Astrocyte (in vitro differentiated cells and primary cell): Measurements from ENCODE around the gene TTLL9. TPM values are rescaled to one million over a fixed set of nuclear protein-coding genes. Genes with fewer than 3 reads are reported as not detected.
A peak's percentile ranks its signal among the peaks of the same experiment; 100 is the strongest.

Experiments used
- DNase-seq: peaks from one replicate; pipeline ENCODE4 v3.0.0-alpha.2; 2010; ENCODE audit warnings: low read depth
- FAIRE-seq: peaks from 2 replicates; lab custom pipeline; 2011; peaks lifted over from hg19 to GRCh38; lab: Jason Lieb, UNC
- H2AFZ ChIP-seq: 2 replicates; pipeline ENCODE4 v1.6.0; 2012; ENCODE audit warnings: low read depth, low read length, inconsistent platforms
- H3K27ac ChIP-seq: 2 replicates; pipeline ENCODE4 v1.5.1; 2011; ENCODE audit warnings: low read depth, low read length, inconsistent platforms
- H3K27me3 ChIP-seq: 2 replicates; pipeline ENCODE4 v1.6.0; 2011; ENCODE audit warnings: low read length, inconsistent platforms; ENCODE audit not compliant: insufficient read depth
- H3K36me3 ChIP-seq: 2 replicates; pipeline ENCODE4 v1.5.1; 2011; ENCODE audit warnings: low read length, inconsistent platforms; ENCODE audit not compliant: insufficient read depth
- H3K4me1 ChIP-seq: 2 replicates; pipeline ENCODE4 v1.5.1; 2011; ENCODE audit warnings: low read length, inconsistent platforms; ENCODE audit not compliant: insufficient read depth
- H3K4me2 ChIP-seq: 2 replicates; pipeline ENCODE4 v1.6.0; 2012; ENCODE audit warnings: low read length, inconsistent platforms
- H3K4me3 ChIP-seq: 2 replicates; pipeline ENCODE4 v1.5.1; 2011; ENCODE audit warnings: low read depth, mild to moderate bottlenecking, low read length, inconsistent platforms; ENCODE audit not compliant: insufficient read depth
- H3K79me2 ChIP-seq: 2 replicates; pipeline ENCODE4 v1.6.0; 2012; ENCODE audit warnings: mild to moderate bottlenecking, low read length, inconsistent platforms; ENCODE audit not compliant: insufficient read depth
- H3K9ac ChIP-seq: 2 replicates; pipeline ENCODE4 v1.6.0; 2012; ENCODE audit warnings: mild to moderate bottlenecking, low read length, inconsistent platforms
- H3K9me3 ChIP-seq: 2 replicates; pipeline ENCODE4 v1.5.1; 2012; ENCODE audit warnings: low read depth, mild to moderate bottlenecking, low read length, inconsistent platforms; ENCODE audit not compliant: insufficient read depth
- H4K20me1 ChIP-seq: 2 replicates; pipeline ENCODE4 v1.6.0; 2012; ENCODE audit warnings: low read length, inconsistent platforms; ENCODE audit not compliant: insufficient read depth
- H3K27ac Mint-ChIP-seq: one replicate; pipeline ENCODE4 v1.8.0; 2021; ENCODE audit warnings: mild to moderate bottlenecking, mixed read lengths; ENCODE audit not compliant: unreplicated experiment
- H3K27me3 Mint-ChIP-seq: one replicate; pipeline ENCODE4 v1.8.0; 2021; ENCODE audit warnings: low read depth, mixed read lengths; ENCODE audit not compliant: unreplicated experiment
- H3K36me3 Mint-ChIP-seq: one replicate; pipeline ENCODE4 v1.8.0; 2021; ENCODE audit warnings: low read depth, mixed read lengths; ENCODE audit not compliant: unreplicated experiment
- H3K4me1 Mint-ChIP-seq: one replicate; pipeline ENCODE4 v1.8.0; 2021; ENCODE audit warnings: low read depth, mixed read lengths; ENCODE audit not compliant: unreplicated experiment
- H3K4me3 Mint-ChIP-seq: one replicate; pipeline ENCODE4 v1.8.0; 2021; ENCODE audit warnings: mild to moderate bottlenecking, moderate library complexity, mixed read lengths; ENCODE audit not compliant: unreplicated experiment
- H3K9me3 Mint-ChIP-seq: one replicate; pipeline ENCODE4 v1.8.0; 2021; ENCODE audit warnings: mild to moderate bottlenecking, mixed read lengths; ENCODE audit not compliant: unreplicated experiment
- EZH2 ChIP-seq: IDR thresholded peaks from 2 replicates; pipeline ENCODE4 v1.6.1; 2012; ENCODE audit warnings: mild to moderate bottlenecking, low read length, inconsistent platforms; ENCODE audit not compliant: insufficient read depth
- total RNA-seq: library from RNA; stranded (reverse); gene quantifications from 2 replicates; pipeline ENCODE4 v1.2.1, GENCODE V29; 2021
- TF ChIP-seq, protein P1 (sequence below): IDR thresholded peaks from 2 replicates; pipeline ENCODE4 v1.5.1; 2011; ENCODE audit warnings: low read depth, mild to moderate bottlenecking, inconsistent platforms, low read length, moderate library complexity; ENCODE audit not compliant: insufficient read depth

TTLL9 gene
- total RNA-seq, 1 donor from 2014 or later: 0.41 TPM

DNA sequence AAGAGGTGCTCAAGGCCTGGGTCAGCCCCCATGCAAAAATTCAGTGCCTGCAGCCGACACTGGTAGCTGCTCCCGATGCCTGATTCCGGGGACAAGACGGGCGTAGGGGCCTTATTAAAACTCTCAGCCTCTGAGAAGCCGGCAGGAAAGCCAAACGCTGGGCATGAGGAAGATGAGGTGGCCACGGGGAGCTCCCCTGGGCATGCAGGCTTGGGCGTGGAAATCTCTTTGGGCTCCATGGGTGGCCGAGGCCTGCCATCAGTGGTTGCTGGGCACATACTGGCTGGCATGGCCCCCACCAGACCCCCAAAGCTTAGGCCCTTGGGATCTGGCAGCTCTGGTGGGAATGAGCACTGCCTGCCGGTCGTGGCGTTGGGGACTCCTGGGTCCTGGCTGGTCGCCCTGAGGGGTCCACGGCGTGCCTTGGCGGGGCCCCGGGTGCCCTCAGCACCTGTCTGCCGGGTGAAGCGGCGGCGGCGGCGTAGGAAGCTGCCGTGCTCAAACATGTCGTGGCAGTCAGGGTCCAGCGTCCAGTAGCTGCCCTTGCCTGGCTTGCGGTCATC lies 25.6 kb upstream of the TTLL9 start:
- peaks cover 21% of the 10 kb centered on the region for H3K27me3 Mint-ChIP-seq

DNA sequence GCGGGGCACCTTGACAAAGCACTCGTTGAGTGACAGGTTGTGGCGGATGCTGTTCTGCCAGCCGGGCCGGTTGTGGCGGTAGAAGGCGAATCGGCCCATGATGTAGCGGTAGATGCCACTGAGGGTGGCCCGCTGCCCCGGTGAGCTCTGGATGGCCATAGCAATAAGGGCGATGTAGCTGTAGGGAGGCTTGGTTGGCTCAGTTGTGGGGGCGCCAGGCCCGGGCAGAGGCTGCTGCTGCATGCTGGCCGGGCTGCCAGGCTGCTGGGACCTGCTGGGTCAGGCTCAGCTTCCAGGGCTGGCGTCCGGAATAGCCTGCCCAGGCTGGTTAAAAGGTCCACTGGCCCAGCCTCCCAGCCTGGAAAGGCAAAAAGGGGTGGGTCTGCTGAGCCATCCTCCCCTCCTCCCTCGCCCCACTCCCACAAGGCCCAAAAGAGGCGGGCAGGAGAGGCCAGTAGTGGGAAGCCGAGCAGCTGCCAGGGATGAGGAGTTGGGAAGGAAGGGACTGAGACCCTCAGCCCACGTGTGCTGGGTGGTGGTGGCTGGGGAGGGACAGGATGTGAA lies 25.1 kb upstream of the TTLL9 start, which contains the start of gene FOXS1:
Gene FOXS1 (minus strand): TSS at position 305 of the 564 bp plus-strand sequence. CDS start 62 bp downstream, at position 243.
- Histone ChIP-seq H4K20me1 (no peaks in the 10 kb centered on the region), H3K27me3 (peaks cover 29% of the 10 kb centered on the region), H3K9me3 (no peaks in the 10 kb centered on the region), H3K79me2 (peaks cover 14% of the 10 kb centered on the region), H2AFZ (peak within 1 kb of the TSS; percentile 15), H3K27ac (no peak within 1 kb of the TSS), H3K4me3 (no peak within 1 kb of the TSS), H3K36me3 (no peaks in the 10 kb centered on the region), H3K4me1 (peaks cover 49% of the 10 kb centered on the region), H3K9ac (peak within 1 kb of the TSS; percentile 72), H3K4me2 (peak within 1 kb of the TSS; percentile 84)
- Mint-ChIP-seq H3K9me3 (peaks cover 9% of the 10 kb centered on the region), H3K4me1 (peaks cover 38% of the 10 kb centered on the region), H3K27ac (no peak within 1 kb of the TSS), H3K27me3 (peaks cover 26% of the 10 kb centered on the region), H3K36me3 (no peaks in the 10 kb centered on the region), H3K4me3 (peak within 1 kb of the TSS; percentile 86)
- DNase-seq: no peak
- TF ChIP-seq, protein P1, sequence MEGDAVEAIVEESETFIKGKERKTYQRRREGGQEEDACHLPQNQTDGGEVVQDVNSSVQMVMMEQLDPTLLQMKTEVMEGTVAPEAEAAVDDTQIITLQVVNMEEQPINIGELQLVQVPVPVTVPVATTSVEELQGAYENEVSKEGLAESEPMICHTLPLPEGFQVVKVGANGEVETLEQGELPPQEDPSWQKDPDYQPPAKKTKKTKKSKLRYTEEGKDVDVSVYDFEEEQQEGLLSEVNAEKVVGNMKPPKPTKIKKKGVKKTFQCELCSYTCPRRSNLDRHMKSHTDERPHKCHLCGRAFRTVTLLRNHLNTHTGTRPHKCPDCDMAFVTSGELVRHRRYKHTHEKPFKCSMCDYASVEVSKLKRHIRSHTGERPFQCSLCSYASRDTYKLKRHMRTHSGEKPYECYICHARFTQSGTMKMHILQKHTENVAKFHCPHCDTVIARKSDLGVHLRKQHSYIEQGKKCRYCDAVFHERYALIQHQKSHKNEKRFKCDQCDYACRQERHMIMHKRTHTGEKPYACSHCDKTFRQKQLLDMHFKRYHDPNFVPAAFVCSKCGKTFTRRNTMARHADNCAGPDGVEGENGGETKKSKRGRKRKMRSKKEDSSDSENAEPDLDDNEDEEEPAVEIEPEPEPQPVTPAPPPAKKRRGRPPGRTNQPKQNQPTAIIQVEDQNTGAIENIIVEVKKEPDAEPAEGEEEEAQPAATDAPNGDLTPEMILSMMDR: no peak
- no peak for TF ChIP-seq EZH2
- FAIRE-seq: no peak

More for the DNA sequence above, 25.6 kb upstream of the TTLL9 start:
- H3K9me3 Mint-ChIP-seq: peaks cover 9% of the 10 kb centered on the region
- Histone ChIP-seq H3K4me3 (no peak overlapping the region), H3K9ac (peak overlapping the region; percentile 7), H3K4me2 (peak overlapping the region; percentile 84), H3K4me1 (peaks cover 51% of the 10 kb centered on the region), H3K36me3 (no peaks in the 10 kb centered on the region), H3K9me3 (no peaks in the 10 kb centered on the region), H2AFZ (no peak overlapping the region), H3K27me3 (peaks cover 23% of the 10 kb centered on the region), H3K27ac (no peak overlapping the region), H3K79me2 (peaks cover 14% of the 10 kb centered on the region), H4K20me1 (no peaks in the 10 kb centered on the region)
- H3K27ac Mint-ChIP-seq: no peak overlapping the region
- H3K4me3 Mint-ChIP-seq: peak overlapping the region; percentile 86
- TF ChIP-seq, protein P1: no peak
- TF ChIP-seq EZH2: no peak
- no peaks in the 10 kb centered on the region for H3K36me3 Mint-ChIP-seq
- H3K4me1 Mint-ChIP-seq: peaks cover 38% of the 10 kb centered on the region
- FAIRE-seq (no peak), DNase-seq (no peak)

DNA sequence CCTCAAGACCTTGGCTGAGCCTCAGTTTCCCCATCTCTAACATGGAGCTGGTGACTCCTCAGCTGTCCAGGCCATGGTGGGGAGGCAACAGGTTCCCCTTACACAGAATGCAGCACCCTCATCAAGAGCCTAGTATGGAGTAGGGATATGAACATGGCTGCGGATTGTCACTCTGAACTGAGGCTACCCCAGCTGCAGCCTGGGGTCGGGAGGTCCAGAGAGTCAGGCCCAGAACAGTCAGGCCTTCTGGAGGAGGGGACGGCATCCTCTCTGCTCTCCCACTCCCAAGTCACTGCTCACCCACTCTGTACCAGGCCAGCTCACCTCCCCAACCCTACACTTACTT lies 23.7 kb upstream of the TTLL9 start:
- Histone ChIP-seq H4K20me1 (no peaks in the 10 kb centered on the region), H3K9ac (no peak overlapping the region), H3K4me1 (peaks cover 39% of the 10 kb centered on the region), H3K36me3 (no peaks in the 10 kb centered on the region), H3K9me3 (no peaks in the 10 kb centered on the region), H3K79me2 (peaks cover 14% of the 10 kb centered on the region), H3K27me3 (peaks cover 34% of the 10 kb centered on the region), H3K4me2 (no peak overlapping the region), H3K27ac (no peak overlapping the region), H2AFZ (no peak overlapping the region), H3K4me3 (no peak overlapping the region)
- DNase-seq (no peak), FAIRE-seq (no peak)
- Mint-ChIP-seq H3K9me3 (peaks cover 10% of the 10 kb centered on the region), H3K27me3 (peaks cover 38% of the 10 kb centered on the region), H3K36me3 (no peaks in the 10 kb centered on the region), H3K27ac (no peak overlapping the region), H3K4me3 (no peak overlapping the region), H3K4me1 (peaks cover 30% of the 10 kb centered on the region)
- TF ChIP-seq, protein P1: no peak
- no peak for TF ChIP-seq EZH2
